WTC11 (cell line): ENCODE results near the gene SYT9. TPM values are rescaled to one million over a fixed set of nuclear protein-coding genes. Genes with fewer than 3 reads are reported as not detected.

Experiments used
- ATAC-seq: fragments of 200-7000 bp; cut with Tn5 transposase; 2 replicates; pipeline ENCODE4 v1.10.0; 2021; ENCODE audit warnings: mild to moderate bottlenecking, moderate library complexity
- CTCF ChIA-PET: fragments of 300-600 bp; sonication (Branson Sonifier 250); formaldehyde crosslinking; loops from one replicate; lab custom pipeline; 2021; ENCODE audit warnings: antibody characterized with exemption; lab: Charles Lee
- POLR2A ChIA-PET: fragments of 350-600 bp; sonication (Branson Sonifier 250); formaldehyde crosslinking; loops from one replicate; lab custom pipeline; 2021; ENCODE audit warnings: antibody characterized with exemption; lab: Charles Lee
- DNase-seq: peaks from one replicate; pipeline ENCODE4 v3.0.0; 2021; ENCODE audit warnings: low spot score
- H3K27ac Mint-ChIP-seq: 2 replicates; pipeline ENCODE4 v1.8.0; 2021; ENCODE audit warnings: mixed read lengths
- H3K27me3 Mint-ChIP-seq: 2 replicates; pipeline ENCODE4 v1.8.0; 2021; ENCODE audit warnings: low read depth, mild to moderate bottlenecking, moderate library complexity, mixed read lengths
- H3K36me3 Mint-ChIP-seq: 2 replicates; pipeline ENCODE4 v1.8.0; 2021; ENCODE audit warnings: mixed read lengths
- H3K4me1 Mint-ChIP-seq: 2 replicates; pipeline ENCODE4 v1.8.0; 2022; ENCODE audit warnings: mixed read lengths
- H3K4me3 Mint-ChIP-seq: 2 replicates; pipeline ENCODE4 v1.8.0; 2021; ENCODE audit warnings: mild to moderate bottlenecking, moderate library complexity, mixed read lengths
- H3K9me3 Mint-ChIP-seq: 2 replicates; pipeline ENCODE4 v1.8.0; 2021; ENCODE audit warnings: mixed read lengths
- ATF6 ChIP-seq: sonication (generic); formaldehyde crosslinking; IDR thresholded peaks from 2 replicates; pipeline ENCODE4 v1.8.1; 2023; ENCODE audit warnings: mild to moderate bottlenecking, missing genetic modification reagents
- EMX1 ChIP-seq: fragments of 250-450 bp; sonication (Bioruptor Pico); IDR thresholded peaks from 2 replicates; pipeline ENCODE4 v1.8.0; 2021; ENCODE audit warnings: mild to moderate bottlenecking
- IRF1 ChIP-seq: sonication (generic); formaldehyde crosslinking; IDR thresholded peaks from 2 replicates; pipeline ENCODE4 v1.8.0; 2023; ENCODE audit warnings: missing genetic modification reagents
- JAZF1 ChIP-seq: fragments of 250-450 bp; sonication (Bioruptor Pico); IDR thresholded peaks from 2 replicates; pipeline ENCODE4 v1.9.0; 2021; ENCODE audit warnings: moderate library complexity, mild to moderate bottlenecking, inconsistent platforms
- JUN ChIP-seq: sonication (generic); formaldehyde crosslinking; IDR thresholded peaks from 2 replicates; pipeline ENCODE4 v1.8.0; 2023; ENCODE audit warnings: mild to moderate bottlenecking, missing genetic modification reagents
- KAT7 ChIP-seq: sonication (generic); formaldehyde crosslinking; IDR thresholded peaks from 2 replicates; pipeline ENCODE4 v1.8.1; 2023; ENCODE audit warnings: missing genetic modification reagents, mild to moderate bottlenecking, borderline replicate concordance
- MLX ChIP-seq: sonication (generic); formaldehyde crosslinking; IDR thresholded peaks from 2 replicates; pipeline ENCODE4 v1.8.1; 2023; ENCODE audit warnings: mild to moderate bottlenecking, missing genetic modification reagents, moderate library complexity
- MYBL2 ChIP-seq: sonication (generic); formaldehyde crosslinking; IDR thresholded peaks from 2 replicates; pipeline ENCODE4 v1.8.1; 2023; ENCODE audit warnings: mild to moderate bottlenecking, moderate library complexity, missing genetic modification reagents
- PRDM15 ChIP-seq: sonication (generic); formaldehyde crosslinking; IDR thresholded peaks from 2 replicates; pipeline ENCODE4 v1.8.0; 2022; ENCODE audit warnings: missing genetic modification reagents
- PRRX2 ChIP-seq: fragments of 250-450 bp; sonication (Bioruptor Pico); IDR thresholded peaks from 2 replicates; pipeline ENCODE4 v1.8.0; 2021; ENCODE audit warnings: mild to moderate bottlenecking
- RELA ChIP-seq: sonication (generic); formaldehyde crosslinking; IDR thresholded peaks from 2 replicates; pipeline ENCODE4 v1.8.1; 2022; ENCODE audit warnings: missing genetic modification reagents, mild to moderate bottlenecking, borderline replicate concordance
- SOX15 ChIP-seq: fragments of 250-450 bp; sonication (Bioruptor Pico); IDR thresholded peaks from 2 replicates; pipeline ENCODE4 v1.9.0; 2021; ENCODE audit warnings: mild to moderate bottlenecking
- USF1 ChIP-seq: sonication (generic); formaldehyde crosslinking; IDR thresholded peaks from 2 replicates; pipeline ENCODE4 v1.8.0; 2022; ENCODE audit warnings: mild to moderate bottlenecking, missing genetic modification reagents
- ZNF232 ChIP-seq: sonication (generic); formaldehyde crosslinking; IDR thresholded peaks from 2 replicates; pipeline ENCODE4 v1.8.0; 2022; ENCODE audit warnings: mild to moderate bottlenecking, missing genetic modification reagents
- total RNA-seq: library from RNA; stranded (reverse); gene quantifications from 3 replicates; pipeline ENCODE4 v1.2.3, GENCODE V29; 2021
- TF ChIP-seq, protein P1 (sequence below): sonication (generic); formaldehyde crosslinking; IDR thresholded peaks from 2 replicates; pipeline ENCODE4 v1.8.1; 2022; ENCODE audit warnings: low read depth, missing genetic modification reagents, borderline replicate concordance
- TF ChIP-seq, protein P2 (sequence below): sonication (generic); formaldehyde crosslinking; IDR thresholded peaks from 2 replicates; pipeline ENCODE4 v1.8.0; 2022; ENCODE audit warnings: mild to moderate bottlenecking, missing genetic modification reagents
- TF ChIP-seq, protein P3 (sequence below): sonication (generic); formaldehyde crosslinking; IDR thresholded peaks from 2 replicates; pipeline ENCODE4 v1.8.0; 2023; ENCODE audit warnings: mild to moderate bottlenecking, missing genetic modification reagents
- TF ChIP-seq, protein P4 (sequence below): sonication (generic); formaldehyde crosslinking; IDR thresholded peaks from 2 replicates; pipeline ENCODE4 v1.8.0; 2022; ENCODE audit warnings: mild to moderate bottlenecking, missing genetic modification reagents

The SYT9 gene
- total RNA-seq, 1 experiment from 2014 or later: 1.3 TPM

GRCh38 chr11:7501251-7501650 lies 249.5 kb downstream of the SYT9 start:
- H3K4me3 Mint-ChIP-seq: no peak overlapping the region
- no peak for DNase-seq
- CTCF ChIA-PET: interaction anchor here (2.1 kb wide), 1 partner anchor 12 kb away, joined by 5 read pairs; the partner anchor contains the start of gene PPFIBP2
- H3K27me3 Mint-ChIP-seq: 0 out of 2 replicates have a peak, but pooled peaks cover 2% of the 10 kb centered on the region
- no peaks in the 10 kb centered on the region for H3K9me3 Mint-ChIP-seq
- ATAC-seq: peak; percentile 44; the same call in 1 of the 2 replicates
- TF ChIP-seq USF1 (CRISPR knock-in tag): no peak
- no peak for TF ChIP-seq SOX15
- TF ChIP-seq, all 79 proteins: peak for 0
- H3K36me3 Mint-ChIP-seq: no peaks in the 10 kb centered on the region
- H3K4me1 Mint-ChIP-seq: peaks cover 23% of the 10 kb centered on the region
- no peak overlapping the region for H3K27ac Mint-ChIP-seq
- POLR2A ChIA-PET: no interaction called here

DNA sequence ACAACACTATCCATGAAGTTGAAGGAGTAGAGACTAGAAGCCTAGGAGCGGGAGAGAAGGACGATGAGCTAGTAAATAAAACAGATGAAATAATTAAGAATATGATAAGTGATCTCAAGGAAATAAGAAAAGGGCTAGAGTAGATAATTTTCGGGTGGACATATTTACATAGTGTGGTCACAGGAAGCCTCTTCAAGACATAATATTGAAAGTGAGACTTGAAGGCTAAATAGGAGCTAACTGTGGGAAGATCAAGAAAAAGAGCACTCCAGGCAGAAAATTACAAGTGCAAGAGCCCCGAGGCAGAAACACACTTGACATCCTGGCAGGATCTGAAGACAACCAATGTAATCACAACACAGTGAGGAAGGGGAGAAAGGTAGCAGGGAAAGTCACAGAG lies 250.2 kb downstream of the SYT9 start:
- Mint-ChIP-seq H3K27ac (no peak overlapping the region), H3K4me3 (no peak overlapping the region), H3K36me3 (no peaks in the 10 kb centered on the region), H3K27me3 (0 out of 2 replicates have a peak, but pooled peaks cover 2% of the 10 kb centered on the region), H3K9me3 (no peaks in the 10 kb centered on the region), H3K4me1 (peaks cover 23% of the 10 kb centered on the region)
- ATAC-seq (no peak), DNase-seq (no peak)
- POLR2A ChIA-PET: no interaction called here
- CTCF ChIA-PET: interaction anchor here (0.6 to 2.1 kb wide), 2 partner anchors 12 to 70 kb away, joined by 3 to 5 read pairs; partner anchors contain the start of gene PPFIBP2
- TF ChIP-seq JAZF1 (no peak), JUN (CRISPR knock-in tag) (no peak), ZNF232 (CRISPR knock-in tag) (no peak), KAT7 (CRISPR knock-in tag) (no peak), IRF1 (no peak), EMX1 (CRISPR knock-in tag) (no peak), MYBL2 (CRISPR knock-in tag) (no peak), MLX (CRISPR knock-in tag) (no peak), PRRX2 (no peak), PRDM15 (CRISPR knock-in tag) (no peak), ATF6 (CRISPR knock-in tag) (no peak), RELA (no peak)
- TF ChIP-seq, protein P1, sequence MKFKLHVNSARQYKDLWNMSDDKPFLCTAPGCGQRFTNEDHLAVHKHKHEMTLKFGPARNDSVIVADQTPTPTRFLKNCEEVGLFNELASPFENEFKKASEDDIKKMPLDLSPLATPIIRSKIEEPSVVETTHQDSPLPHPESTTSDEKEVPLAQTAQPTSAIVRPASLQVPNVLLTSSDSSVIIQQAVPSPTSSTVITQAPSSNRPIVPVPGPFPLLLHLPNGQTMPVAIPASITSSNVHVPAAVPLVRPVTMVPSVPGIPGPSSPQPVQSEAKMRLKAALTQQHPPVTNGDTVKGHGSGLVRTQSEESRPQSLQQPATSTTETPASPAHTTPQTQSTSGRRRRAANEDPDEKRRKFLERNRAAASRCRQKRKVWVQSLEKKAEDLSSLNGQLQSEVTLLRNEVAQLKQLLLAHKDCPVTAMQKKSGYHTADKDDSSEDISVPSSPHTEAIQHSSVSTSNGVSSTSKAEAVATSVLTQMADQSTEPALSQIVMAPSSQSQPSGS (CRISPR knock-in tag): no peak
- TF ChIP-seq, protein P2, sequence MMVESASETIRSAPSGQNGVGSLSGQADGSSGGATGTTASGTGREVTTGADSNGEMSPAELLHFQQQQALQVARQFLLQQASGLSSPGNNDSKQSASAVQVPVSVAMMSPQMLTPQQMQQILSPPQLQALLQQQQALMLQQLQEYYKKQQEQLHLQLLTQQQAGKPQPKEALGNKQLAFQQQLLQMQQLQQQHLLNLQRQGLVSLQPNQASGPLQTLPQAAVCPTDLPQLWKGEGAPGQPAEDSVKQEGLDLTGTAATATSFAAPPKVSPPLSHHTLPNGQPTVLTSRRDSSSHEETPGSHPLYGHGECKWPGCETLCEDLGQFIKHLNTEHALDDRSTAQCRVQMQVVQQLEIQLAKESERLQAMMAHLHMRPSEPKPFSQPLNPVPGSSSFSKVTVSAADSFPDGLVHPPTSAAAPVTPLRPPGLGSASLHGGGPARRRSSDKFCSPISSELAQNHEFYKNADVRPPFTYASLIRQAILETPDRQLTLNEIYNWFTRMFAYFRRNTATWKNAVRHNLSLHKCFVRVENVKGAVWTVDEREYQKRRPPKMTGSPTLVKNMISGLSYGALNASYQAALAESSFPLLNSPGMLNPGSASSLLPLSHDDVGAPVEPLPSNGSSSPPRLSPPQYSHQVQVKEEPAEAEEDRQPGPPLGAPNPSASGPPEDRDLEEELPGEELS (CRISPR knock-in tag): no peak
- TF ChIP-seq, protein P3, sequence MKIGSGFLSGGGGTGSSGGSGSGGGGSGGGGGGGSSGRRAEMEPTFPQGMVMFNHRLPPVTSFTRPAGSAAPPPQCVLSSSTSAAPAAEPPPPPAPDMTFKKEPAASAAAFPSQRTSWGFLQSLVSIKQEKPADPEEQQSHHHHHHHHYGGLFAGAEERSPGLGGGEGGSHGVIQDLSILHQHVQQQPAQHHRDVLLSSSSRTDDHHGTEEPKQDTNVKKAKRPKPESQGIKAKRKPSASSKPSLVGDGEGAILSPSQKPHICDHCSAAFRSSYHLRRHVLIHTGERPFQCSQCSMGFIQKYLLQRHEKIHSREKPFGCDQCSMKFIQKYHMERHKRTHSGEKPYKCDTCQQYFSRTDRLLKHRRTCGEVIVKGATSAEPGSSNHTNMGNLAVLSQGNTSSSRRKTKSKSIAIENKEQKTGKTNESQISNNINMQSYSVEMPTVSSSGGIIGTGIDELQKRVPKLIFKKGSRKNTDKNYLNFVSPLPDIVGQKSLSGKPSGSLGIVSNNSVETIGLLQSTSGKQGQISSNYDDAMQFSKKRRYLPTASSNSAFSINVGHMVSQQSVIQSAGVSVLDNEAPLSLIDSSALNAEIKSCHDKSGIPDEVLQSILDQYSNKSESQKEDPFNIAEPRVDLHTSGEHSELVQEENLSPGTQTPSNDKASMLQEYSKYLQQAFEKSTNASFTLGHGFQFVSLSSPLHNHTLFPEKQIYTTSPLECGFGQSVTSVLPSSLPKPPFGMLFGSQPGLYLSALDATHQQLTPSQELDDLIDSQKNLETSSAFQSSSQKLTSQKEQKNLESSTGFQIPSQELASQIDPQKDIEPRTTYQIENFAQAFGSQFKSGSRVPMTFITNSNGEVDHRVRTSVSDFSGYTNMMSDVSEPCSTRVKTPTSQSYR: no peak
- TF ChIP-seq, protein P4, sequence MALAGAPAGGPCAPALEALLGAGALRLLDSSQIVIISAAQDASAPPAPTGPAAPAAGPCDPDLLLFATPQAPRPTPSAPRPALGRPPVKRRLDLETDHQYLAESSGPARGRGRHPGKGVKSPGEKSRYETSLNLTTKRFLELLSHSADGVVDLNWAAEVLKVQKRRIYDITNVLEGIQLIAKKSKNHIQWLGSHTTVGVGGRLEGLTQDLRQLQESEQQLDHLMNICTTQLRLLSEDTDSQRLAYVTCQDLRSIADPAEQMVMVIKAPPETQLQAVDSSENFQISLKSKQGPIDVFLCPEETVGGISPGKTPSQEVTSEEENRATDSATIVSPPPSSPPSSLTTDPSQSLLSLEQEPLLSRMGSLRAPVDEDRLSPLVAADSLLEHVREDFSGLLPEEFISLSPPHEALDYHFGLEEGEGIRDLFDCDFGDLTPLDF: no peak
